ENCODE data around the gene CELF3. TPM values are rescaled to one million over a fixed set of nuclear protein-coding genes. Genes with fewer than 3 reads are reported as not detected.

CELF3 gene
- total and polyA plus RNA-seq, 2 of the 4 experiments (the other 2 are of a cell fraction) = not detected

DNA sequence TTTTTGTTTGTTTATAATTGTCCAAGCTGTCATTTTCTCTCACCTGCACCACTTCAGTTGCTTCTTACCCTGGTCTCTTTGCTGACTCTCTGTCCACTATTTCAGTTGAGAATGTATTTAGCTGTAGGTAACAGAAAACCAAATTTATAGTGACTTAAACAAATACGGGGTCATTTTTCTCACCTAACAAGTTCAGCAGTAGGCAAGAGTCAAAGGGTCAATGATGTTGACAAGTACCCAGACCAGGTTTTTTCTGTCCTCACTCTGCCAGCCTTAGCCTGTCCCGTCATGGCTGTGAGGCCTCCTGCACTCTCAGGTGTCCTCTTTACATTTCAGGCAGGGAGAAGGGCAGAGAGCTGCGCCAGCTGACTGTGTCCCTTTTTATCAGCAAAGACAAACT, 16.5 kb upstream of the CELF3 start:
- H3K9me1 ChIP-seq (ENCODE audit: insufficient read depth, low read length) = no peaks in the 10 kb centered on the region
- dilution Hi-C loops (cut with HindIII; ENCODE audit: low sequenced_read_pairs, unreplicated experiment) = no loop called here
- H3K4me2 ChIP-seq (ENCODE audit: low read depth, low read length) = no peak overlapping the region
- no peak overlapping the region for H3K18ac ChIP-seq (ENCODE audit: low read depth, low read length)
- H2AFZ ChIP-seq (replicated peaks; ENCODE audit: low read length, poor library complexity) = no peak overlapping the region
- WGBS, 2 experiments (ENCODE audit: extremely low coverage in 2 of 2, insufficient read length in 1 of 2) = 14% methylated on average over 1 of the region's 3 CpGs; no CpG with 5 or more reads in 1 of the 2 experiments
- no peak overlapping the region for H2AK5ac ChIP-seq (ENCODE audit: low read depth, low read length)
- H3K27ac ChIP-seq (ENCODE audit: insufficient read depth, low read length) = no peak overlapping the region
- no peak overlapping the region for H4K8ac ChIP-seq (ENCODE audit: low read depth in 2 of 2, low read length in 2 of 2)
- H3K9me3 ChIP-seq (ENCODE audit: control insufficient read depth, insufficient read depth, low read length) = peaks cover 8% of the 10 kb centered on the region
- H2BK20ac ChIP-seq (ENCODE audit: low read depth, low read length) = no peak overlapping the region
- H3K23ac ChIP-seq (ENCODE audit: low read depth, low read length) = no peak overlapping the region
- H3K14ac ChIP-seq (replicated peaks; ENCODE audit: low read depth, low read length) = no peak overlapping the region
- ATAC-seq (ENCODE audit: low read depth) = no peak
- H3K36me3 ChIP-seq (ENCODE audit: control insufficient read depth, insufficient read depth, low read length) = no peaks in the 10 kb centered on the region
- no peak overlapping the region for H3K56ac ChIP-seq (ENCODE audit: extremely low read depth, insufficient read depth, low read length)
- POLR2A ChIA-PET (ENCODE audit: unreplicated experiment) = no interaction called here
- peaks cover 38% of the 10 kb centered on the region for H3K27me3 ChIP-seq (ENCODE audit: control insufficient read depth, insufficient read depth, low read length)
- no peaks in the 10 kb centered on the region for H3K79me1 ChIP-seq (ENCODE audit: low read depth in 1 of 2, low read length in 2 of 2)
- no peak overlapping the region for H4K5ac ChIP-seq (ENCODE audit: low read depth, low read length)
- no peak overlapping the region for H3K4ac ChIP-seq (ENCODE audit: low read depth, low read length)
- in situ Hi-C loops (cut with MboI; ENCODE audit: low sequenced_read_pairs) = loop anchor here (10.0 kb wide), 1 partner anchor 198 kb away; no protein-coding TSS in a partner anchor
- H3K4me3 ChIP-seq (ENCODE audit: insufficient read depth, low read depth, low read length) = no peak overlapping the region
- TF ChIP-seq SMC3 (IDR thresholded peaks at IDR 0.05; ENCODE audit: low read depth, low read length) = no peak
- no peak for TF ChIP-seq CEBPB (IDR thresholded peaks at IDR 0.05; ENCODE audit: low read depth, low read length)
- TF ChIP-seq, protein P1, sequence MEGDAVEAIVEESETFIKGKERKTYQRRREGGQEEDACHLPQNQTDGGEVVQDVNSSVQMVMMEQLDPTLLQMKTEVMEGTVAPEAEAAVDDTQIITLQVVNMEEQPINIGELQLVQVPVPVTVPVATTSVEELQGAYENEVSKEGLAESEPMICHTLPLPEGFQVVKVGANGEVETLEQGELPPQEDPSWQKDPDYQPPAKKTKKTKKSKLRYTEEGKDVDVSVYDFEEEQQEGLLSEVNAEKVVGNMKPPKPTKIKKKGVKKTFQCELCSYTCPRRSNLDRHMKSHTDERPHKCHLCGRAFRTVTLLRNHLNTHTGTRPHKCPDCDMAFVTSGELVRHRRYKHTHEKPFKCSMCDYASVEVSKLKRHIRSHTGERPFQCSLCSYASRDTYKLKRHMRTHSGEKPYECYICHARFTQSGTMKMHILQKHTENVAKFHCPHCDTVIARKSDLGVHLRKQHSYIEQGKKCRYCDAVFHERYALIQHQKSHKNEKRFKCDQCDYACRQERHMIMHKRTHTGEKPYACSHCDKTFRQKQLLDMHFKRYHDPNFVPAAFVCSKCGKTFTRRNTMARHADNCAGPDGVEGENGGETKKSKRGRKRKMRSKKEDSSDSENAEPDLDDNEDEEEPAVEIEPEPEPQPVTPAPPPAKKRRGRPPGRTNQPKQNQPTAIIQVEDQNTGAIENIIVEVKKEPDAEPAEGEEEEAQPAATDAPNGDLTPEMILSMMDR (conservative IDR thresholded peaks at IDR 0.05; ENCODE audit: low read depth, low read length) = no peak
- no peaks in the 10 kb centered on the region for H4K20me1 ChIP-seq (ENCODE audit: insufficient read depth, low read length)
- H4K91ac ChIP-seq (ENCODE audit: insufficient read depth, low read depth, low read length) = no peak overlapping the region
- BruUV-seq (replicated peaks) = no TSS peak
- H3K9ac ChIP-seq (ENCODE audit: low read depth, low read length) = no peak overlapping the region
- intact Hi-C loops (cut with micrococcal nuclease) = no loop called here
- H2BK120ac ChIP-seq (ENCODE audit: low read depth, low read length) = no peak overlapping the region
- H3K4me1 ChIP-seq (ENCODE audit: control insufficient read depth, insufficient read depth, low read length) = peaks cover 1% of the 10 kb centered on the region; the same call in 1 of the 2 replicates
- H2BK15ac ChIP-seq (ENCODE audit: low read depth, low read length) = no peak overlapping the region
- CTCF ChIA-PET = interaction anchor here (0.6 kb wide), 1 partner anchor 311 kb away, joined by 8 read pairs; no protein-coding TSS in a partner anchor
- no peak overlapping the region for H2BK5ac ChIP-seq (ENCODE audit: low read depth, low read length, poor library complexity, severe bottlenecking)
- no peak for DNase-seq
- no peak overlapping the region for H2AK9ac ChIP-seq (replicated peaks; ENCODE audit: low read depth, low read length, poor library complexity)
